NOMO-1 (cell line): Measurements from ENCODE around the gene ABTB2.
"Not testable (repeated sequence)": the region's sequence is repeated elsewhere in the genome, so short reads cannot be mapped to it uniquely, and the experiment has no call there.

Experiments
- DNase-seq, 2 experiments: peaks; one replicate each; lab custom pipeline; 2025; ENCODE audit not compliant: unreplicated experiment in 2 of 2; lab: John Stamatoyannopoulos, UW

Gene ABTB2

GRCh38 chr11:34194576-34195335 lies 163.1 kb downstream of the ABTB2 start:
- no peak for DNase-seq

GRCh38 chr11:34192481-34193401 lies 165.1 kb downstream of the ABTB2 start:
- DNase-seq: no peak

GRCh38 chr11:34191578-34191977 lies 166.2 kb downstream of the ABTB2 start:
- no peak for DNase-seq

GRCh38 chr11:34190192-34191139 lies 167.3 kb downstream of the ABTB2 start:
- no peak for DNase-seq

GRCh38 chr11:34189191-34189590 lies 168.6 kb downstream of the ABTB2 start:
- no peak for DNase-seq

- no peak for DNase-seq
Measured at GRCh38 chr11:34188181-34188580, 169.6 kb downstream of the ABTB2 start.

GRCh38 chr11:34185926-34186841 lies 171.6 kb downstream of the ABTB2 start:
- DNase-seq: no peak

- DNase-seq: no peak
Measured at GRCh38 chr11:34184505-34185015, 173.2 kb downstream of the ABTB2 start.

- DNase-seq: no peak
Measured at GRCh38 chr11:34183848-34184391, 173.9 kb downstream of the ABTB2 start.

- DNase-seq: no peak
Measured at GRCh38 chr11:34182921-34183685, 174.7 kb downstream of the ABTB2 start.

- DNase-seq: no peak
Measured at GRCh38 chr11:34182425-34182824, 175.4 kb downstream of the ABTB2 start.

- DNase-seq: no peak
Measured at GRCh38 chr11:34181856-34182405, 175.9 kb downstream of the ABTB2 start.

GRCh38 chr11:34181251-34181650 lies 176.6 kb downstream of the ABTB2 start:
- no peak for DNase-seq

GRCh38 chr11:34180814-34181165 lies 177.0 kb downstream of the ABTB2 start:
- not testable (repeated sequence) for DNase-seq

GRCh38 chr11:34180040-34180813 lies 177.6 kb downstream of the ABTB2 start:
- DNase-seq: no peak

- DNase-seq: no peak
Measured at GRCh38 chr11:34179026-34179675, 178.7 kb downstream of the ABTB2 start.
